ENCODE data around the gene CSNK2B.

The CSNK2B gene

GRCh38 chr6:31705931-31706330 is 40.1 kb downstream of the CSNK2B start:
- 0 out of 2 replicates have a peak, but pooled peaks cover 4% of the 10 kb centered on the region for H3K27me3 ChIP-seq (ENCODE audit: insufficient read depth, low read length)
- no peak overlapping the region for H3K27ac ChIP-seq (ENCODE audit: low read depth, low read length, poor library complexity, severe bottlenecking)
- H2AFZ ChIP-seq (ENCODE audit: low read length), result no peak overlapping the region
- no peak overlapping the region for H3K4me3 ChIP-seq (ENCODE audit: low read depth, low read length, poor library complexity, severe bottlenecking)
- H3K4me2 ChIP-seq (ENCODE audit: low read length), result no peak overlapping the region
- H3K79me2 ChIP-seq (ENCODE audit: insufficient read depth, low read length), result 0 out of 2 replicates have a peak, but pooled peaks cover 5% of the 10 kb centered on the region
- H3K9me2 ChIP-seq (ENCODE audit: low read depth, low read length), result no peaks in the 10 kb centered on the region
- no peaks in the 10 kb centered on the region for H3F3A ChIP-seq (ENCODE audit: insufficient read depth, low read length)
- H3K9me3 ChIP-seq (ENCODE audit: low read length), result no peaks in the 10 kb centered on the region
- H3K9ac ChIP-seq (ENCODE audit: low read length), result no peak overlapping the region
- TF ChIP-seq EZH2 (IDR thresholded peaks at IDR 0.05; ENCODE audit: borderline replicate concordance, low read length) (no peak), CTCF (IDR thresholded peaks at IDR 0.05; ENCODE audit: low read length) (no peak)
- H4K20me1 ChIP-seq (ENCODE audit: insufficient read depth, low read length), result no peaks in the 10 kb centered on the region
- H3K36me3 ChIP-seq (ENCODE audit: insufficient read depth, low read length), result no peaks in the 10 kb centered on the region
- peaks cover 21% of the 10 kb centered on the region for H3K4me1 ChIP-seq (ENCODE audit: insufficient read depth, low read length, severe bottlenecking)

GRCh38 chr6:31706599-31706998 is 40.7 kb downstream of the CSNK2B start, which contains the start of gene LY6G6F:
TSS of gene LY6G6F (plus strand) at chr6:31706866. CDS start at chr6:31706907, 41 bp downstream.
- H3K4me1 ChIP-seq (ENCODE audit: insufficient read depth, low read length, severe bottlenecking), result peaks cover 15% of the 10 kb centered on the region
- no peak within 1 kb of the TSS for H3K4me3 ChIP-seq (ENCODE audit: low read depth, low read length, poor library complexity, severe bottlenecking)
- no peak within 1 kb of the TSS for H2AFZ ChIP-seq (ENCODE audit: low read length)
- H3K27me3 ChIP-seq (ENCODE audit: insufficient read depth, low read length), result 0 out of 2 replicates have a peak, but pooled peaks cover 4% of the 10 kb centered on the region
- no peaks in the 10 kb centered on the region for H4K20me1 ChIP-seq (ENCODE audit: insufficient read depth, low read length)
- H3K27ac ChIP-seq (ENCODE audit: low read depth, low read length, poor library complexity, severe bottlenecking), result no peak within 1 kb of the TSS
- no peak within 1 kb of the TSS for H3K9ac ChIP-seq (ENCODE audit: low read length)
- H3K9me2 ChIP-seq (ENCODE audit: low read depth, low read length), result no peaks in the 10 kb centered on the region
- H3F3A ChIP-seq (ENCODE audit: insufficient read depth, low read length), result no peaks in the 10 kb centered on the region
- no peaks in the 10 kb centered on the region for H3K9me3 ChIP-seq (ENCODE audit: low read length)
- no peaks in the 10 kb centered on the region for H3K36me3 ChIP-seq (ENCODE audit: insufficient read depth, low read length)
- TF ChIP-seq CTCF (IDR thresholded peaks at IDR 0.05; ENCODE audit: low read length) (no peak), EZH2 (IDR thresholded peaks at IDR 0.05; ENCODE audit: borderline replicate concordance, low read length) (no peak)
- H3K4me2 ChIP-seq (ENCODE audit: low read length), result no peak within 1 kb of the TSS
- H3K79me2 ChIP-seq (ENCODE audit: insufficient read depth, low read length), result 0 out of 2 replicates have a peak, but pooled peaks cover 5% of the 10 kb centered on the region

DNA sequence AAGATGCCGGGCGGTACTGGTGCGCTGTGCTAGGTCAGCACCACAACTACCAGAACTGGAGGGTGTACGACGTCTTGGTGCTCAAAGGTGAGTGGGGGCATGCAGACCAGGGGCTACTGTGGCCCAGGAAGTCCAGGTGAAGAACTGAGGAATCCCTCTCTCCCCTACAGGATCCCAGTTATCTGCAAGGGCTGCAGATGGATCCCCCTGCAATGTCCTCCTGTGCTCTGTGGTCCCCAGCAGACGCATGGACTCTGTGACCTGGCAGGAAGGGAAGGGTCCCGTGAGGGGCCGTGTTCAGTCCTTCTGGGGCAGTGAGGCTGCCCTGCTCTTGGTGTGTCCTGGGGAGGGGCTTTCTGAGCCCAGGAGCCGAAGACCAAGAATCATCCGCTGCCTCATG is 41.8 kb downstream of the CSNK2B start:
- Histone ChIP-seq H3K4me1 (ENCODE audit: insufficient read depth, low read length, severe bottlenecking) (peaks cover 6% of the 10 kb centered on the region), H3F3A (ENCODE audit: insufficient read depth, low read length) (no peaks in the 10 kb centered on the region), H3K27ac (ENCODE audit: low read depth, low read length, poor library complexity, severe bottlenecking) (no peak overlapping the region), H3K79me2 (ENCODE audit: insufficient read depth, low read length) (no peaks in the 10 kb centered on the region), H3K9me3 (ENCODE audit: low read length) (no peaks in the 10 kb centered on the region), H3K36me3 (ENCODE audit: insufficient read depth, low read length) (no peaks in the 10 kb centered on the region), H3K4me2 (ENCODE audit: low read length) (no peak overlapping the region), H3K9me2 (ENCODE audit: low read depth, low read length) (no peaks in the 10 kb centered on the region), H3K9ac (ENCODE audit: low read length) (no peak overlapping the region), H4K20me1 (ENCODE audit: insufficient read depth, low read length) (no peaks in the 10 kb centered on the region), H3K27me3 (ENCODE audit: insufficient read depth, low read length) (0 out of 2 replicates have a peak, but pooled peaks cover 9% of the 10 kb centered on the region), H2AFZ (ENCODE audit: low read length) (no peak overlapping the region), H3K4me3 (ENCODE audit: low read depth, low read length, poor library complexity, severe bottlenecking) (no peak overlapping the region)
- TF ChIP-seq EZH2 (IDR thresholded peaks at IDR 0.05; ENCODE audit: borderline replicate concordance, low read length) (no peak), CTCF (IDR thresholded peaks at IDR 0.05; ENCODE audit: low read length) (no peak)
